Astrocyte (in vitro differentiated cells and primary cell): ENCODE data around the gene FBXO5.

Experiments
- CTCF ChIP-seq: IDR thresholded peaks from 2 replicates; pipeline ENCODE4 v1.5.1; 2011; ENCODE audit warnings: low read depth, mild to moderate bottlenecking, inconsistent platforms, low read length, moderate library complexity; ENCODE audit not compliant: insufficient read depth
- EZH2 ChIP-seq: IDR thresholded peaks from 2 replicates; pipeline ENCODE4 v1.6.1; 2012; ENCODE audit warnings: mild to moderate bottlenecking, low read length, inconsistent platforms; ENCODE audit not compliant: insufficient read depth

- TF ChIP-seq CTCF (no peak), EZH2 (no peak)
Measured at GRCh38 chr6:152932865-152933264, 50.0 kb downstream of the FBXO5 start.
